NOMO-1 treated with DMSO at 0.1 percent for 48 hours (cell line): ENCODE data around the gene TTC16.

Experiments
- DNase-seq: peaks from one replicate; lab custom pipeline; 2025; ENCODE audit not compliant: unreplicated experiment; lab: John Stamatoyannopoulos, UW

TTC16 gene

DNA sequence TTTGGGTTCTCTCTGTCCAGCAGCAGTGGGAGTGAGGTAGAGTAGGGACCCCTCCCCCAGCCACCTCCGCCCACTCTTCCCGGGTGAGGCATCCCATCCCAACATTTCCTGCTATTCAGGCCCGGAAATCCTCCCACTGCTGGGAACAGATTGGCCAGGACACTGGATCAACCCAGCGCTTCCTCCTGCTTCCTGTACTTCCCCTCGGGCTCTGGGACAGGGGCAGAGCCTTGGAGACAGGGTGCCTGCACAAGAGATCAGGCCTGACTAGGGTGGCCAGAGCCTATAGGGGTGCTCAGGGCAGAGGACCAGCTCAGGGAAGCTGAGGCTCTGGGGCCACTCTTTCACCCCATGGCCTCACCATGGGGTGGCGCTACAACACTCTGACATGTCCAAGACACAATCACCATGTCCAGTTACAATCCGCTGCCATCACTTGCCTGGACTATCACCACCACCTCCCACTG, 48.1 kb downstream of the TTC16 start:
- DNase-seq = peak; percentile 25

DNA sequence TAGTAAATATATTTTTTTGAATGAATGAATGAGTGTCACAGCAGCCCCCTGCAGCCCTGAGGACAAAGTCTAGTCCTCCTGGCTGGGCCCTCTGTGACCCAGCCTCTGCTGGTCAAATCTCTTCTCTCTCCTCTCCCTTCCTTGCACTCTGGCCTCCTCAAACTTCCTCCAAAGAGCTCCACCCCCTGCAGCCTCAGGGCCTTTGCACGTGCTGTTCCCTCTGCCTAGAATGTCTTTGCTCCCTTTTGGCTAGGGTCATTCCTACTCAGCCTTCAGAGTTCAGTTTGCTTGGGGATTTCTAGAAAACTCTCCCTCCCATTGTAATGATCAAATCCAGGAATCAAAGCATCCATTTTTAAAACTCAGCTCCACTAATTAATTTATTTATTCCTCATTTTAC, 49.5 kb downstream of the TTC16 start:
- DNase-seq = no peak

DNA sequence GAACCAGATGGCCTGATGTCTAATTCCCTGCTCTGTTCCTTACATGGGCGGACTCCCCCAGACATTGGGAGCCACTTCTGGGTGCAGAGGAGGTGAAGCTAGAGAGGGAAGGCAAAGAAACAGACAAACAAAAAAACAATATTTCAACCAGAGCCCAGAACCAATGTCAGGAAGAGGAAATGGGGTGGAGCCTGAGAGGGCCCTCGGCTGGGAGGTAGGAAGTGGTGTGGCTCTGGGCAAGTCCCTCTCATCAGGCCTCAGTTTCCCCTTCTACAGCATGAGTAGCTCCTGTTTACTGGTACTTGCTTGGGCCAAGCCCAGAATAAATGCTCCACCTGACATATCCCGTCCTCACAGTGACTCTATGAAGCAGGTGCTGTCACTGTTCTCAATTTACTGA, 51.5 kb downstream of the TTC16 start:
- no peak for DNase-seq

DNA sequence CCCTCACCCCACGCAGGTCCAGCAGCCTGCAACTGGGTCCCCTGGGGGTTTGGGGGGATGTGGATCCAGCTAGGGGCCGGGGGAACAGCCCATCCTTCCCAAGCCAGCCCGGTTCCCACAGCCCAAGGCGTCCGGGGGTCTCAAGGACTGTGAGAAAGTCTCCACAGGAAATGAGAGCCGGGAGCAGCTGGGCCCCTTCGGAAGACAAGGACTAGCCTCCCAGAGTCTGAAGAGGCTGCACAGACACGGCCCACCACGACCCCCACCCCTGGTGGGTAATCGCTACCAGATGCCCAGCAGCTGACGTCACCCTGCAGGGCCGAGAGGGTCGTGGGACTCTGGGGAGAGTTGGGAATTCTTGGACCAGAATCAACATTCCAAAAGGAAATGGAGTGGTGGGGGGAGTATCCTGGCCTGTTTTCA, 52.0 kb downstream of the TTC16 start:
- DNase-seq = no peak

DNA sequence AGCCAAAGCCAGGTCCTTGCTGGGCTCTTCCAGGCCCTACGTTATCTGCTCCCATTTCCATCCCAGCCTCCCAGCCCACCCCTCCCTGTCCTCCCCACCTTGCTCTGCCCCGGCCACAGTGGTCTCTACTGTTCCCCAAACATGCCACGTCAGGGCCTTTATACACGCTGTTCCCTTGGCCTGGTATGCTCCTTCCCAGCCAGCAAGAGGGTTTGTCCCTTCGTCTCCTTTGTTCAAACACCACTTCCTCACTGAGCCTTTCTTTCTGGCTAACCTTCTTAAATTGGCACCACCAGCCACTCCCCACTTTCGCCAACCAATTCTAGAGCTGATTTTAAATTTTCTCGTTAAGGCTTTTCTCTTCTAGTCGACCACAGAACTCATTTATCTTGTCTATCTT, 52.8 kb downstream of the TTC16 start:
- no peak for DNase-seq

DNA sequence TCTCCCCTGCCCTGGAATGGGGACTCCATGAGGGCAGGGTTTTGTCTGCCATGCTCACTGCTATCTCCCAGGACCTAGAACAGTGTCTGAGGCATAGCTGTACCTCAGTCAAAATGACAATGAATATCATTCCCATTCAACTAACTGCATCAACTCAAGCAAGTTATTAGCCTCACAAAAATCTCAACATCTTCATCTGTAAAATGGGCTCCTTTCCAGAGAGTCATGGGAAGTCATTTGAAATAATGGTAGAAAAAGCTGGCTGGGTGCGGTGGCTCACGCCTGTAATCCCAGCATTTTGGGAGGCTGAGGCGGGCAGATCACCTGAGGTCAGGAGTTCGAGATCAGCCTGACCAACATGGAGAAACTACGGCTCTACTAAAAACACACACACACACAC, 53.2 kb downstream of the TTC16 start:
- no peak for DNase-seq

DNA sequence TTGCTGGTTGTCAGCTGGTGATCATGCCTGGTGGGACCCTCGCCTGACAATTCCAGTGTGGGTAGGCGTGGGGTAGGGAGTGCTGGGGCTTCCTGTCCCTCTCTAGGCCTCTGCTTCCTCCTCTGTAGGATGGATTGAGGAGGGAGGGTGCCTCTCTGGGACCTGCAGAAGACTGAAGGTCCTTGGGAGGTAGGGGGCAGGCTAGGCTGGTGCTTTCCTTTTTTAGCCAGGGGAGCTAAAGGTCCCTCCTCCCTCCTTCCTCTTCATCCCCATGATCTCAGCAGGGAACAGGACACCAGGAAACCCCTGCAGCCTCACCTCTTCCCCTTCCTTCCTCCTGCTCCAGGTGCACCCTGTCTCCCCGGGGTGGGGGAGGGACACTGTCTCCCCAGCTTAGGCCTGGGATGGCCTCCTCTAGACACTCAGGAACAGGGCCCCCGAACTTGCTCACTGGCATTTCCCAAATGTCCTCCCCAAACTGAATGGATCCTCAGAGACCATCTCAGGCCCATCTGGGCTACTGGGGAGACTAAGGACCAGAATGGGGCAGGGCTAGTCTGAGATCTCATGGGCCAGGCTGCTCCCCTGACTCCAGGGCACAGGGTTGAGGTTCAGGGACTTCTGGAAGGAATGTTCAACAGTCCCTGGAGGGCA, 54.2 kb downstream of the TTC16 start:
- DNase-seq = no peak

DNA sequence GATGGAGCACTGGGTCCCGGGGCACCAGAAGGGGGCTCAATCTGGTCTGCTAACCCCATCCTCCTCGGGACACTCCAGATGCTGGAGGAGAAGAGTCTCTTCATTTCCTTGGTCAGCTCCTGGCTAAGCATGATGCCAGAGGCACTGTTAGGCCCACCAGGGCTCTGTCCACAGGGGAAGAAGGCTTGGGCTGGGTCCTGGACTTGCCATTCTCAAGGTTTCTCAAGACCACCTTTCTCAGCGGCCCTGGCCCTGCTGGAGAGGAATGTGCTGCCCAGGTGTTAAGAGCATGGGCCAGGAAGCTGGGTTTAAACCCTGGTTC, 54.7 kb downstream of the TTC16 start:
- no peak for DNase-seq

DNA sequence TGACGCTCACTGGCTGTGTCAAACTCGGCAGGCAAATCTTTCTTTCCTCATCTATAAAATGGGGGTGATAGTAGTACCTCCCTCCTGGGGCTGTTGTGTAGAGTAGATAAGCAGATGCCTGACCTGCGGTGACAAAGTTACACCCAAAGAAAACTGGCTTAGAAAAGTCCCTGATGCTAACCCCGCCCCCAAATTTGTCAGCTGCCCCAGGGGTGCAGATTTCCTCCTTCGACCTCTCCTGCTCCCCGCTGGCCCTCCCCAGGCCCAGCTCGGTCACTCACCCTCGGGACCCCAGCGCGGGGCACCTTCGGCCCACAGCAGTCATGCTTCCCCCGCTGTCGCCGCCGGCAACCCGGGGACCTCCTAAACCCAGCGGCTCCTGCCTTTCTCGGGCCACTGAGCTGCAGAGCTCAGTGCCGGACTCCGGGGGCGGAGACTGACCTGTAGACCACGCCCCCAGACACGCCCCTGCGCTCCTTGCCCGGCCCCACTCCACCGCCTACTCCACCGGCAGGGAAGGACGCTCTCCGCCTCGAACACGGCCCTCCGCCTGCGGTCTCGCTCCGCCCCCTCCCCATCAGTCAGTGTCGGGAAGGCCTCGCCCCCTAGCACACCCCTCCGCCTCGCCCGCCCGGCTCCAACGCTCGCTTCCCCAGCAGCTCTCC, 55.2 kb downstream of the TTC16 start:
- peak; percentile 99 for DNase-seq

DNA sequence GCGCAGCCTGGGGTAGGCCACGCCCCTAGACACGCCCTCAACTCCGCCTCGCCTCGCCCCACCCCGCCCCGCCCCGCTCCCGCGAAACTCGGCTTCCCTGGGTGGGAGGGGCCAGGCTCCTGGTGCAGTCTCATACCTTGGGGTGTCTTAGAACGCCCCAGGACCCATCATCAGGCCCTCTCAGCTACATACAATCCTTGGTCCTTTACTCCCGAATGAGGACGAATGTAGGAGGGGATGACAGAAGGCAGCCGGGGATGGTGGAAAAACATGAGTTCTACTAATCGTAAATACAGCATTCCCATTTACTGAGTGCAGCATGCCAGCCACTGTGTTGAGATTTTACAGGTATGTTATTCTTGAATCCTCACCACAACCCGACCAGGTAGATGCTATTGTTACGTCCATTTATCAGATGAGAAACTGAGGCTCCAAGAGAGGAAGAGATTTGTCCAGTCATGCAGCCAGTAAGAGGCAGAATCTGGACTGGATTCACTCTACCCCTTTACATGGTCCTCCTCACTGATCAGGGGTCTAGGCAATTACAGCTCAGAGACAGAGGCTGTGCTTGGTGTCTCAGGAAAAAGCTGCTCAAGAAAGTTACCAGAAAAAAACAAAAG, 55.8 kb downstream of the TTC16 start:
- DNase-seq = no peak

DNA sequence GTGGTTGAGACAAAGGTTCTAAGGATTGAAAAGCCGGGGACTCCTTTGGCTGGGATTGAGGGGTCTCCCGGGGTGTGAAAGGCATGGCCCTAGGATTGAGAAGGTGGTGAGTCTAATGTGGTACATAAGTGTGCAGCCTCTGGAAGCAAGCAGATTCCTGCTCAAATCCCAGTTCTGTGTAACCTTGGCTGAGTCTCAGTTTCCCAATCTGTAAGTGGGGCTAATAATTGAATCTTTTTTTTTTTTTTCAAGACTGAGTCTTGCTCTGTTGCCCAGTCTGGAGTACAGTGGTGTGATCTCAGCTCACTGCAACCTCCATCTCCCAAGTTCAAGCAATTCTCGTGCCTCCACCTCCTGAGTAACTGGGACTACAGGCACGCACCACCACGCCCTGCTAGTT, 56.7 kb downstream of the TTC16 start:
- DNase-seq = no peak

DNA sequence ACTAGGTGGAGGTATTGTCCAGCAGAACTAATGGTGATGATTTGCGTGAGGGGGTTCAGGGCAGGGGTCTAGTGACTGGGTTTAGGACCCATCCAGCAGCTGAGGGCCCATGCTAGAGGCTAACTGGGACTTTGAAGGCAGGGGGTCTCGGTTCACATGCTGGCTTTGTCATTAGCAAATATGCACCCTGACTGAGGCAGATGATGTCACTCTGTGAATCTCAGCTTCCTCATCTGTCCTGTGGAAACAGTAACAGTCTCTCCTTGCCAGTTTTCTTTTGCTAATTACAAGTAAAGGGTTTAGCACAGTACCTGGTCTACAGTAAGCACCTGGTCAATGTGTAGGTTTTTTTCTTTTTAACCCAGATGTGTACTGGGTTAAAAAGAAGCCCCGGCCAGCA, 57.4 kb downstream of the TTC16 start:
- DNase-seq = no peak

DNA sequence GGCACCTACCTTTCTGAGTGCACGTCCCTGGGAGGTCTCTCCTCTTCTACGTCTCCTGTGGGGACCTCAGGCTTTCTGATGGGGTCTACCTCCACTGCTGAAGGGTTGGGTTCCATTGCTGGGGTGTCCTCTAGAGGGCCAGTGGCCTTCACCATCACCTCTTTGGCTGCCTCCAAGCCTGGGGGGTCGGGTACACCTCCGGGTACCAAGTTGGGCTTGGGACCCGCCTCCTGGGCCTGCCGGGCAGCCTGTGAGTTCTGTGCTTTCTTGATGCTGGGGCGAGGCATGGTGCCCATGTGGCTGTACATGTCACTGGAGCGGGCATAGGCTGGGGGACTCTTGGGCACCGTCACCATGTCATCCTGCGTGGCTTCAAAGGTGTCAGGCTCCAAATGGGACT, 58.1 kb downstream of the TTC16 start:
- no peak for DNase-seq

DNA sequence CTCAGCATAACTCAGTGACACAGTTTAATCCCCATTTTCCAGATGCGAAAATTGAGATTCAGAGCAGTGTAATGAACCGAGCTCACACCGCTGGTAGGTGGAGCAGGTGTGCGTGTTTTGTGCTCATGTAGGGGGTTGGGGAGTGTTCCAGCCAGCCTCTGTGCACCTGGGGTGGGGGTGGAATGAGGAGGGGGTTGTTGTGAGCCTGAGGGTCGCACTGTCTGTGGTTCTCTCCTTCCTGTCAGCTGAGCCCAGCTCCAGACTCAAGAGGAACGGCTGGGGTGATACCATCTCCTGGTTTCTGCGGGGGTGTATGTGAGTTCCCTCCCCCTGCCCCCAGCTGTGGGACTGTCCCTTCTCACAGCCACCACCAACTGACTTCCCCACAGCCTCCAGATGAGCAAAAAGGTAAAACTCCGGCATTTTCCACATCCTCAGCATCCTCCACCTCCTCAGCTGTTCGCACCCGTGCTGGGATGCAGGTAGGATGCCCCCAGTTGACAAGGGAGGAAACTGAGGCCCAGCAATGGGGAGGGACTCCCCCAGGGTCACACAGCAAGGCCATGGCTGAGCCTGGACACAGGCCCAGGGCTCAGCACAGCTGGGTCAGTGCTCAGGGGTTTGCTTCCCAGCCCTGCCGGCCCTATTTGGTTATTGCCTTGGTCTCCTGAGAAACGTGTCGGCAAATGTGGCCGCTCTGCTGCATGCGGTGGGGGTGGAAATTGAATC, 60.5 kb downstream of the TTC16 start:
- peak; percentile 82 for DNase-seq

DNA sequence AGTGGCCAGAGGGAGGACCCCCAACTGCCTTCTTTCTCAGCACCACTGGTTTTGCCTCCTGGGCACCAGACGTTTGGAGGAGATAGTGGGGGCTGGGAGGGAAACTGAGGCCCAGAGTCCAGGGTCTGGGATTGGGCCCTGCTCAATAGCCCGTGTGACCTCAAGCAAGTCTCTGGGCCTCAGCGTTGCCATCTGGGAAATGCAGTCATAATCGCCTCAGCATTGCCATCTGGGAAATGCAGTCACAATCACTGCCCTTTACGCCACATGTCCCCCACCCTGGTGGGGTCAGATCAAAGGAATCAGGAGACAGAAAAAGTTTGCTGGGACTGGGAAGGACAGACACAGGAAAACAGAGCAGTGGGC, 61.0 kb downstream of the TTC16 start:
- DNase-seq = no peak

DNA sequence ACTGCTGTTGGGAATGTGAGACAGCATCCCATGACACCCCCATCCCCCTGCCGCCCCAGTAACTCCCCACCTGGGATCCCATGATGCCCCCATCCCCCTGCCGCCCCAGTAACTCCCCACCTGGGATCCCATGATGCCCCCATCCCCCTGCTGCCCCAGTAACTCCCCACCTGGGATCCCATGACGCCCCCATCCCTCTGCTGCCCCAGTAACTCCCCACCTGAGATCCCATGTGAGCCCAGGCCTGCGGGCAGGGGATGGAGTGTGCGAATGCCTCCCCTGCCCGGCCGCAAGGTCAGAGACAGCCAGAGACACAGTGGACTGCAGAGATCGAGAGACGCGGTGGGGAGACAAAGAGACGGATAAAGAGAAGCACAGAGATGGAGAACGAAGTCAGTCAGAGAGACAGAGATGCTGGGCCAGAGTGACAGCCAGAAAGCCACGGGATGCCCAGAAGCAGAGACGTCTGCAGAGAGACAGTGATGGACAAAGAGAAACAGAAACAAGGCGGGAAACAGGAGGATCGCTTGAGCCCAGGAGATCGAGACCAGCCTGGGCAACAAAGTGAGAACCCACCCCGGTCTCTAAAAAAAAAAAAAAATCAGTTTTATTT, 61.6 kb downstream of the TTC16 start:
- no peak for DNase-seq

DNA sequence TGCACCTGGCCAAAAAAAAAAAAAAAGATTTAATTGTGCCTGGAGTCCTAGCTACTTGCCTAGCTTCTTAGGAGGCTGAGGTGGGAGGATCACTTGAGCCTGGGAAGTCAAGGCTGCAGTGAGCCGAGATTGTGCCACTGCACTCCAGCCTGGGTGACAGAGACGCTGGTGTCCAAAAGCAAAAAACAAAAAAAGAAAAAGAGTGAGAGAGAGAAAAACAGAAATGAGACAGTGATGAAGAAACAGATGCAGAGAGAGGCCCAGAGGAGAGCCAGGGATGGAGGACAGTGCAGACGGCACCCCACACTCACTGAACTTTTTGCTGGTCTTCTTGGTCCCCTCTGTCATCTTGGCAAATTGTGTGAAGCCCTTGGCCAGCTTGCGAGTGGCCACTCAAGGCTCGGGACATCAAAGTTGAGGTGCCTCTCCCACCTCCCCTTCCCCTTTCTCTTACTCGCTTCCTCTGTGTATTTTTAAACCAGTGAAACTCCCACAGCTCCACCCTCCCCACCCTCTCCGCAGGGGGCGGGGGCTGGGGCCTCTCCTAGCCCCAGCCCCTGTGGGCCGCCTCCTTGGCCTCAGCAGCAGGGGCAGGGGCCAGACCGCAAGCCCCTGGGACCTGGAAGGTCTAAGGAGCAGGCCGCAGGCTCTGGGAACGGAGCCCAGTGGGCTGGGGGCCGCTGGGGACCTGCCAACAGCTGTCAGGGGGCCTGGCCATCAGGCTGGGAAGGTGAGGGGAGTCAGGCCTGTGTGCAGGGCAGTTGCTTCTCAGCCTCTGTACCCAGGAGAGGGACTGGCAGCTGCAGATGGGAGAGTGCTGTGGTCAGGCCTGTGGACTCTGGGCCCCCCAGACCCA, 62.6 kb downstream of the TTC16 start, which contains the start of gene SH2D3C:
SH2D3C (minus strand) TSS at position 387 of the 856 bp plus-strand sequence; CDS start at position 348, 39 bp downstream.
- peak; percentile 79 for DNase-seq

DNA sequence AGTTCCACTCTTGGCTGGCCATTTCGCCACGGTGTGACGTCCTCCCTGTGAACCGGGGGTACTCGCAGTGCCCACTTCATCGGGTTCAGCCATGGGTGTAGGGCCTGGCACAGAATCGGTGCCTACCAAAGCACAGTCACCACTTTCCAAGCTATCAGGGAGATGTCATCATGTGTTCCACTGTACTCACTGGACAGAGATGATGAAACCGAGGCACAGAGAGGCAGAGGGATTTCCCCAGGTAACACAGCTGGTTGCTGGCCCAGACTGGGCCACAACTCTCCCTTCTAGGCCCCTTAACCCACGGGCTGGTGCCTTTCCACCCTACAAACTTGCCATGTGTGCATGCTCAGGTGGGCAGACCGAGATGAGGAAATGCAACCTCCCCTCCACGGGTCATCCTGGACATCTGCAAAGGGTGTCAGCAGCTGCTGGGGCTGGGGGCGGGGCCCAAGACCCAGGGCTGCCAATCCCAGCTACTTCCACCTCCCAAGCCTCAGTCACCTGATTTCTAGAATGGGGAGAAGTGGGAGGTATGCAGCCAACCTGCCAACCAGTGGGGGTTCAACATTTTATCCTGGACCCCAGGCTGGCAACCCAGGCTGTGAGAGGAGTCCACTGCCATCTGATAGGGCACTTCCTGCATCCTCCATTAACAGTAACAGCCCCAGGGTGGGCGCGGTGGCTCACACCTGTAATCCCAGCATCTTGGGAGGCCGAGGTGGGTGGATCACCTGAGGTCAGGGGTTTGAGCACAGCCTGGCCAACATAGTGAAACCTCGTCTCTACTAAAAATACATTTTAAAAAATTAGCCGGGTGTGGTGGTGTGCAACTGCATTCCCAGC, 63.5 kb downstream of the TTC16 start:
- peak; percentile 72 for DNase-seq

DNA sequence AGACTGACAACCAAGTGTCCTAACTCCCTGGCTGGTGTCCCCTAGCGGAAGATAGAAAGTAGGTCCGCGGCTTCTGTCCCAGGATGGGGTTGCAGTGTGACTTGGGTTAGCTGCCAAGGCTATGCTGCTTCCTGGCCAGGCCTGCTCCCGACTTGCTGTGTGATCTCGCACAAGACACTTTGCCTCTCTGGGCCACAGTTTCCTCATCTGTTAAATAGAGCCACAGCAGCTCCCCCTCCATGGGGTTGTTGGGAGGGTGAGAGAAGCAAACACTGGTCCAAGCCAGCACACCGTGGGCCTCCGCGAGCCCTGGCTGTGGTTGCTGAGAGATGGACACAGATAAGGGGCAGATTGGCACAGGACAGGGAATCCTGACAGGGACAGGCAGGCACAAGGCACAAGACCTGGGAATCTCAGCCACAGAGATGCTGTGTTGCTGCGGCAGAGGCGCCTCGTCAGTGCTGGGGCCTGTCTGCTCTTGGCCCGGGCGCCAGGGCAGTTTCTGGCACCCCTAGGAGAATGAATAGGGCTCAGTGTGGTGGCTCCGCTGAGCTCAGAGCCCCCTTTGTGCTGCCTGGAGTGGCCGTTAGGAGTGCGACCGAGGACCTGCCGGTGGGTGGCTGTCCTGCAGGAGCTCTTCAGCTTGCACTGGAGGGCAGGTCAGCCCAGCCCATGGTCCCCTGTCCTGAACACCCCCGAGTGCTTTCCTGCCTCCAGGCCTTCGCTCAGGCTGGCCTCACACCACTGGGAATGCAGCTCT, 64.4 kb downstream of the TTC16 start:
- no peak for DNase-seq
